ENCODE data around the gene DDX60.

Gene DDX60

DNA sequence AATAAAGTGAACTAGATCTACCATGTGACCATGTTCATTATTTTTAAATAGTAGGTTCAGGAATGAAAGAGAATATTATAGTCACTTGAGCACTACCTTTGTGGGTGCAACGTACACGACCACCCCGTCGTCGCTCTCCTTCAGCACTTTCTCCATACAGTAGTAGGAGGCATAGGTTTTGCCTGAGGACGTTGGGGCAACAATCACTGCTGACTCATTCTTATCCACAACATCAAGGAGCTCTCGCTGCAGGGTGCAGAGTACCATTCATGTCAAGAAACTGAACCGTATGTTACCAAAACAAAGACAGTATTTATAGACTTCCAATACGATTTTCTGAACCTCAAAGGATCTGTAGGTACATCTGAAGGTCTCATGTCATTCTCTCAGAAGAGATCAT is 44.7 kb downstream of the DDX60 start:
- Histone ChIP-seq H2BK15ac (ENCODE audit: low read length) (no peak overlapping the region), H2AK5ac (ENCODE audit: low read depth, low read length) (no peak overlapping the region), H2BK120ac (ENCODE audit: low read depth, low read length) (no peak overlapping the region), H2AFZ (ENCODE audit: low read length) (no peak overlapping the region), H3K9ac (ENCODE audit: low read depth, low read length, poor library complexity) (no peak overlapping the region), H2BK12ac (ENCODE audit: low read length) (no peak overlapping the region), H3K9me3 (replicated peaks in 1 of 2; ENCODE audit: control insufficient read depth in 2 of 2, insufficient read depth in 1 of 2, low read depth in 1 of 2, low read length in 2 of 2) (no peaks in the 10 kb centered on the region), H2BK5ac (ENCODE audit: low read length) (no peak overlapping the region), H3K4me3 (ENCODE audit: low read length in 2 of 2) (no peak overlapping the region), H3K14ac (ENCODE audit: low read length) (no peak overlapping the region), H3K79me1 (ENCODE audit: low read depth, low read length) (no peaks in the 10 kb centered on the region), H3K23ac (ENCODE audit: low read depth, low read length, poor library complexity) (no peak overlapping the region), H3K4ac (ENCODE audit: low read length) (no peak overlapping the region), H3K27me3 (ENCODE audit: control insufficient read depth in 3 of 3, insufficient read depth in 3 of 3, low read depth in 1 of 3, low read length in 3 of 3) (no peaks in the 10 kb centered on the region), H3K4me1 (ENCODE audit: control insufficient read depth in 2 of 2, insufficient read depth in 1 of 2, low read depth in 1 of 2, low read length in 2 of 2) (no peaks in the 10 kb centered on the region), H4K8ac (ENCODE audit: low read depth, low read length) (no peak overlapping the region), H3K4me2 (ENCODE audit: insufficient read depth, low read length, poor library complexity, severe bottlenecking) (no peak overlapping the region), H3K36me3 (replicated peaks in 1 of 2; ENCODE audit: control insufficient read depth in 2 of 2, insufficient read depth in 2 of 2, low read length in 2 of 2) (peaks cover 0 to 15% of the 10 kb centered on the region in 2 donors), H3K18ac (ENCODE audit: low read length) (no peak overlapping the region), H3K27ac (replicated peaks; ENCODE audit: low read length) (no peak overlapping the region), H4K91ac (ENCODE audit: low read depth, low read length, poor library complexity) (no peak overlapping the region)
- no CpG with 5 or more reads among the region's 9 CpGs for WGBS, 2 donors (ENCODE audit: extremely low coverage in 2 of 2, insufficient read length in 2 of 2, insufficient replicate concordance in 1 of 2)
- no peak for DNase-seq (ENCODE audit: low spot score)

DNA sequence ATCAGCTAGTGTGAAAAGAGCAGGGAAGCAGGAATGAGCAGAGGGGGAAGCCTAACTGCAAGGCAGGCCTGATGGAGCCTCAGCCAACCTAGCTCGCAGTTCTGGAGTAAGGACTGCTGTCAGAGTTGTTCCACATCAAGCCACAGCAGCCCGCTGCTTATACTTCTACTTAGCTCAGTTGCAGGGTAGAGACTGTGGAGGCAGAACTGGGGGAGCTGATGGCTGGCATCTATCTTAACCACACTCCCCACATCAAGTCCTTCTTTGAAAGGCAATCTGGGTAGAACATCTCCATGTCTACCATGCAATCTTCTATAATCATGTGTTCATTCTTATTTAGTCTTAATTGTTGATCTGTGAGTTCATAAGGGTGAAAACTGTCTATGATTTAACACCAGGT is 46.1 kb downstream of the DDX60 start:
- H3K9me3 ChIP-seq (replicated peaks in 1 of 2; ENCODE audit: control insufficient read depth in 2 of 2, insufficient read depth in 1 of 2, low read depth in 1 of 2, low read length in 2 of 2), result no peaks in the 10 kb centered on the region
- no CpG with 5 or more reads among the region's 2 CpGs for WGBS, 2 donors (ENCODE audit: extremely low coverage in 2 of 2, insufficient read length in 2 of 2, insufficient replicate concordance in 1 of 2)
- H3K4me3 ChIP-seq (ENCODE audit: low read length in 2 of 2), result no peak overlapping the region
- no peak overlapping the region for H3K9ac ChIP-seq (ENCODE audit: low read depth, low read length, poor library complexity)
- H3K23ac ChIP-seq (ENCODE audit: low read depth, low read length, poor library complexity), result no peak overlapping the region
- no peak overlapping the region for H3K4ac ChIP-seq (ENCODE audit: low read length)
- DNase-seq (ENCODE audit: low spot score), result no peak
- no peaks in the 10 kb centered on the region for H3K27me3 ChIP-seq (ENCODE audit: control insufficient read depth in 3 of 3, insufficient read depth in 3 of 3, low read depth in 1 of 3, low read length in 3 of 3)
- H3K14ac ChIP-seq (ENCODE audit: low read length), result no peak overlapping the region
- no peak overlapping the region for H2AFZ ChIP-seq (ENCODE audit: low read length)
- H4K8ac ChIP-seq (ENCODE audit: low read depth, low read length), result no peak overlapping the region
- H3K4me1 ChIP-seq (ENCODE audit: control insufficient read depth in 2 of 2, insufficient read depth in 1 of 2, low read depth in 1 of 2, low read length in 2 of 2), result no peaks in the 10 kb centered on the region
- H4K91ac ChIP-seq (ENCODE audit: low read depth, low read length, poor library complexity), result no peak overlapping the region
- H3K27ac ChIP-seq (replicated peaks; ENCODE audit: low read length), result no peak overlapping the region
- H2BK120ac ChIP-seq (ENCODE audit: low read depth, low read length), result no peak overlapping the region
- no peak overlapping the region for H2AK5ac ChIP-seq (ENCODE audit: low read depth, low read length)
- no peak overlapping the region for H2BK5ac ChIP-seq (ENCODE audit: low read length)
- H2BK15ac ChIP-seq (ENCODE audit: low read length), result no peak overlapping the region
- no peaks in the 10 kb centered on the region for H3K79me1 ChIP-seq (ENCODE audit: low read depth, low read length)
- no peak overlapping the region for H3K4me2 ChIP-seq (ENCODE audit: insufficient read depth, low read length, poor library complexity, severe bottlenecking)
- H3K36me3 ChIP-seq (replicated peaks in 1 of 2; ENCODE audit: control insufficient read depth in 2 of 2, insufficient read depth in 2 of 2, low read length in 2 of 2), result peaks cover 0 to 15% of the 10 kb centered on the region in 2 donors
- peak overlapping the region; percentile 70 for H3K18ac ChIP-seq (ENCODE audit: low read length)
- H2BK12ac ChIP-seq (ENCODE audit: low read length), result no peak overlapping the region

DNA sequence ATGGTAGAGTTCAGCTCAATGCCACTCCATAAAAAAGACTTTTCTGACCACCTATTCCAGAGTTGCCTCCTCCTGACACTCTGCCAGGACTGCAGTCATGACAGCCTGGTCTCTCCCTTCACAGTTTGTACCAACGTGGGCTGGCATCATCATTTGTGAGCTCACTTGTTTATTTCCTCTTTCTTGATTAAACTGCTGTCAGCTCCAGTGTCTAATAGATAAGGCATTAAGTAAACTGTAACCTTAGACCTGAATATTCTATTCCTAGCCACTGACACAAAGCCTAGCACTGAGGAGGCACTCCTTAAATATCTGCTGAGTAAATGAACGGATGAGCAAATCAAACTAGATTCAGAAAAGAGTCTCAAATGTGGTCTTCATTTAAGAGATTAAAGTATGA is 48.7 kb downstream of the DDX60 start:
- Histone ChIP-seq H3K18ac (ENCODE audit: low read length) (no peak overlapping the region), H3K27me3 (ENCODE audit: control insufficient read depth in 3 of 3, insufficient read depth in 3 of 3, low read depth in 1 of 3, low read length in 3 of 3) (no peaks in the 10 kb centered on the region), H3K14ac (ENCODE audit: low read length) (no peak overlapping the region), H4K8ac (ENCODE audit: low read depth, low read length) (no peak overlapping the region), H4K91ac (ENCODE audit: low read depth, low read length, poor library complexity) (no peak overlapping the region), H3K4me2 (ENCODE audit: insufficient read depth, low read length, poor library complexity, severe bottlenecking) (no peak overlapping the region), H2AFZ (ENCODE audit: low read length) (no peak overlapping the region), H3K36me3 (replicated peaks in 1 of 2; ENCODE audit: control insufficient read depth in 2 of 2, insufficient read depth in 2 of 2, low read length in 2 of 2) (peaks cover 0 to 13% of the 10 kb centered on the region in 2 donors), H3K9ac (ENCODE audit: low read depth, low read length, poor library complexity) (no peak overlapping the region), H2BK5ac (ENCODE audit: low read length) (no peak overlapping the region), H2AK5ac (ENCODE audit: low read depth, low read length) (no peak overlapping the region), H3K27ac (replicated peaks; ENCODE audit: low read length) (no peak overlapping the region), H3K4ac (ENCODE audit: low read length) (no peak overlapping the region), H3K9me3 (replicated peaks in 1 of 2; ENCODE audit: control insufficient read depth in 2 of 2, insufficient read depth in 1 of 2, low read depth in 1 of 2, low read length in 2 of 2) (no peaks in the 10 kb centered on the region), H3K79me1 (ENCODE audit: low read depth, low read length) (no peaks in the 10 kb centered on the region), H2BK15ac (ENCODE audit: low read length) (no peak overlapping the region), H2BK12ac (ENCODE audit: low read length) (no peak overlapping the region), H3K4me1 (ENCODE audit: control insufficient read depth in 2 of 2, insufficient read depth in 1 of 2, low read depth in 1 of 2, low read length in 2 of 2) (no peaks in the 10 kb centered on the region), H3K4me3 (ENCODE audit: low read length in 2 of 2) (no peak overlapping the region), H3K23ac (ENCODE audit: low read depth, low read length, poor library complexity) (no peak overlapping the region), H2BK120ac (ENCODE audit: low read depth, low read length) (no peak overlapping the region)
- no CpG with 5 or more reads among the region's 2 CpGs for WGBS, 2 donors (ENCODE audit: extremely low coverage in 2 of 2, insufficient read length in 2 of 2, insufficient replicate concordance in 1 of 2)
- DNase-seq (ENCODE audit: low spot score), result no peak

DNA sequence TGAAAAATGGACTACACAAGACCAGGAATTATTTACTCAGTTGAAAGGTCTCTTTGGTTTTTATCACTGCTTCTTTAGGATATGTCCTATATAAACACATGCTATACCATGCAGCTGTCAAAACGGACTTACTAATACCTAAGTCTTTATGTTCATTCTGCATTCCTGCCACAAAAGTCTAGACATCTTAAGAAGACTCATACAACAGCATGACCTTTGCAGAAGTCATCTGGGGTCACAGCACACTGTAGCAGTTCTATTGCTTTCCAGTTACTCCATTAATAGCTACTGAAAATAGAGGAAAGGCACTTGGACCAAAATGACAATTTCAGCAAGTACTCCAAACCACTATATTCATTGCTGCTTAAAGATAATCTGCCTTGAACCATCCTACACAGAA is 53.2 kb downstream of the DDX60 start:
- Histone ChIP-seq H2AK5ac (ENCODE audit: low read depth, low read length) (no peak overlapping the region), H3K23ac (ENCODE audit: low read depth, low read length, poor library complexity) (no peak overlapping the region), H3K9me3 (replicated peaks in 1 of 2; ENCODE audit: control insufficient read depth in 2 of 2, insufficient read depth in 1 of 2, low read depth in 1 of 2, low read length in 2 of 2) (no peaks in the 10 kb centered on the region), H3K18ac (ENCODE audit: low read length) (no peak overlapping the region), H3K27me3 (ENCODE audit: control insufficient read depth in 3 of 3, insufficient read depth in 3 of 3, low read depth in 1 of 3, low read length in 3 of 3) (no peaks in the 10 kb centered on the region), H3K27ac (replicated peaks; ENCODE audit: low read length) (no peak overlapping the region), H3K4ac (ENCODE audit: low read length) (no peak overlapping the region), H2BK12ac (ENCODE audit: low read length) (no peak overlapping the region), H2AFZ (ENCODE audit: low read length) (no peak overlapping the region), H3K4me3 (ENCODE audit: low read length in 2 of 2) (no peak overlapping the region), H3K4me2 (ENCODE audit: insufficient read depth, low read length, poor library complexity, severe bottlenecking) (no peak overlapping the region), H3K14ac (ENCODE audit: low read length) (no peak overlapping the region), H3K9ac (ENCODE audit: low read depth, low read length, poor library complexity) (no peak overlapping the region), H2BK5ac (ENCODE audit: low read length) (no peak overlapping the region), H3K4me1 (ENCODE audit: control insufficient read depth in 2 of 2, insufficient read depth in 1 of 2, low read depth in 1 of 2, low read length in 2 of 2) (no peaks in the 10 kb centered on the region), H3K36me3 (replicated peaks in 1 of 2; ENCODE audit: control insufficient read depth in 2 of 2, insufficient read depth in 2 of 2, low read length in 2 of 2) (peaks cover 0 to 4% of the 10 kb centered on the region in 2 donors), H3K79me1 (ENCODE audit: low read depth, low read length) (no peaks in the 10 kb centered on the region), H4K91ac (ENCODE audit: low read depth, low read length, poor library complexity) (no peak overlapping the region), H2BK15ac (ENCODE audit: low read length) (no peak overlapping the region), H2BK120ac (ENCODE audit: low read depth, low read length) (no peak overlapping the region), H4K8ac (ENCODE audit: low read depth, low read length) (no peak overlapping the region)
- no peak for DNase-seq (ENCODE audit: low spot score)
- no CpG with 5 or more reads among the region's 1 CpG for WGBS, 2 donors (ENCODE audit: extremely low coverage in 2 of 2, insufficient read length in 2 of 2, insufficient replicate concordance in 1 of 2)

Measured in neuronal stem cell (in vitro differentiated cells).